ENCODE measurements around the gene DCPS.
"Not testable (repeated sequence)": the region's sequence is repeated elsewhere in the genome, so short reads cannot be mapped to it uniquely, and the experiment has no call there.

Gene DCPS

DNA sequence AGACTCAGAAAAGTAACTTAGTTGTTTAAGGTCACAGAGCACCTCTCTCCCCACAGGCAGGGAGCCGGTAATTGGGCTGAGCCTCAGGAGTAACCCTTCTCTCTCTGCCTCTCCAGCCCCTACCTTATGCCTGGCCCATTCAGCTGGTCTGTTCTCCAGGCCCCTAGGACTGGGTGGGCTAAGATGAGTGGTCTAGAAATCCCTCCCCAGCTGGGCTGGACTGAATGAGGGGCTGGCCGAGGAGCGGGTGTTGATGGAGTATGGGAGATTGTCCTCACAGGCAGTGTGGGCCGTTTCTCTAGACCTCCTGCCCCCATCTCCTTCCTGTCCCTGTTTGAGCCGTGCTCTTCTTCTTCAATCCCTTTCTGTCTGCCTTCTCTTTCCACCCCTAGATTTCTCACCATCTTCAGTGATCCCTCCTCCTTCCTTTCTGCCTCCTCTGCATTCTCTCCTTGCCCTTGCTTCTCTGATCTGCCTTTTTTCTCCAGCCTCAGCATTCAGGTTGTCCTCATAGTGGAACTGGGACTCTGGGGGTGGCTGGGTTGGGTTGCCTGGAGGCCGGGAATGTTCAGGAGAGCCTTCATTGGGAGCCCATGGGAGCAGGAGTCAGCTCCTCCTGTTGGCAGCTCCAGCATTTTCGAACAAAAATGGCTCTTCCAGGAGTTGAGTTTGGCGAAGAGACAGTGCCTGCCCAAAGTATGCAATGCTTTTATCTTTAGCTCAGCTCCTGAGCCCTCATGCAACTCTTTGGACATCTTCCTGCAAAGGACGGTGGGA is 59.2 kb downstream of the DCPS start:
- no peak for DNase-seq

DNA sequence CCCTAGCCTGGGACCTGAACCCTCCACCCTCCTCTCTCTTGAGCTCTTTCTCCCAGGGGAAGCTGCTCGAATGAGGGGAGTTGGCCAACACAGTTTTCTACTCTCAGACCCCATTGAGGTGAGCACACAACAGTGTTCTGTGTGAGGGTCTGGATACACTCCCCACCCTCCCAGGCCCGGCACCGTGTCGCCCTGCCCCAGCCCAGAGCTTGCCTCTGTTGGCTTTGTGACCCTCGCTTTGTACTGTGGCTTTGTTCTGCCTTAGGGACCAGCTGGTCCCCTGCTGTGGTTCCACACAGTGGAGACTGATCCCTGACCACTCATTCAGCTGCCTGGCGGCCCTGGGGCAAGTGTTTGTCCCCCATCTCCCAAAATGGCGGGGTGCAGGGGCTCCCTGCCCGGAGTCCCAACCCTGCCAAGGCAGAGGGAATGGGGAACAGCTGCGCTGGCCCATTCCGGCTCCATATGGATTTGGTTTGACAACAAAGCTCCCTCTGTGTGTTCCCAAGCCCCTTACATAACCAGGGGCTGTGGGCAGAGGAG is 59.9 kb downstream of the DCPS start:
- no peak for DNase-seq

DNA sequence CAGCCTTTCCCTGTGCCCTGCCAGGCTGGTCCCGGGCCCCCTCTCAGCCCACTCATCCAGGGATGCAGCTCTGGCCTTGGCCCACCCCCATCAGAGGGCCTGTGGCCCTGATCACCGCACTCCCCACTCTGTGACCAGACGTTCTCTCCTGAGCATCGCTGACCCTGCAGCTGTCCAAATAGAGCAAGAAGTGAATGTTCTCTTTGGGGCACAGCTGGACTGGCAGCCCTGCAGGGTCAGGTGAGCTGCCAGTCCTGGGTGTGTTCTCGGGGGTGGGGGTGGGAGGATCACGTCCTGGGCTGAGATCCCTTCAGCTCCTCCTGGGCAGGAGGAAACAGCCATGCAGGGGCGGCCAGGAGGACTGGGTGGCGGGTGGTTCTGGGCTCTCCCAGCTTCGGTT is 60.9 kb downstream of the DCPS start:
- not testable (repeated sequence) for DNase-seq

DNA sequence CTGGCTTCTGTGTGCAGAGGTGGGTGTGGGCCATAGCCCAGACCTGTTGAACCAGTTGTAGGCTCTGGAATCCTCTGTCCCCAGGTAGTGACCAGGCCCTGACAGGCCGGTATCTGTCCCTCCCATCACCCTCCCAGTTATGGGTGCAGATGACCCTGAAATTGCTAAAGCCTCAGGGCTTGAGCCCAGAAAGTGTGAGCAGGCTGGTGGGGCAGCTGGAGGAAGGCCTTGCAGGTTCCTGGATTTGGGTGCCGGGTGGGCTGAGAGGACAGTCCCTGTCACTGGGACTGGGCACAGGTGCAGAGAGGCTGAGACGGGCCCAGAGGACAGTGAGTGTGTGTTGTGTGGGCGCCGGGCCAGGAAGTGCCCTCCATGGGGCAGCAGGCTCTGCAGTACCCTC is 61.6 kb downstream of the DCPS start:
- DNase-seq: not testable (repeated sequence)

DNA sequence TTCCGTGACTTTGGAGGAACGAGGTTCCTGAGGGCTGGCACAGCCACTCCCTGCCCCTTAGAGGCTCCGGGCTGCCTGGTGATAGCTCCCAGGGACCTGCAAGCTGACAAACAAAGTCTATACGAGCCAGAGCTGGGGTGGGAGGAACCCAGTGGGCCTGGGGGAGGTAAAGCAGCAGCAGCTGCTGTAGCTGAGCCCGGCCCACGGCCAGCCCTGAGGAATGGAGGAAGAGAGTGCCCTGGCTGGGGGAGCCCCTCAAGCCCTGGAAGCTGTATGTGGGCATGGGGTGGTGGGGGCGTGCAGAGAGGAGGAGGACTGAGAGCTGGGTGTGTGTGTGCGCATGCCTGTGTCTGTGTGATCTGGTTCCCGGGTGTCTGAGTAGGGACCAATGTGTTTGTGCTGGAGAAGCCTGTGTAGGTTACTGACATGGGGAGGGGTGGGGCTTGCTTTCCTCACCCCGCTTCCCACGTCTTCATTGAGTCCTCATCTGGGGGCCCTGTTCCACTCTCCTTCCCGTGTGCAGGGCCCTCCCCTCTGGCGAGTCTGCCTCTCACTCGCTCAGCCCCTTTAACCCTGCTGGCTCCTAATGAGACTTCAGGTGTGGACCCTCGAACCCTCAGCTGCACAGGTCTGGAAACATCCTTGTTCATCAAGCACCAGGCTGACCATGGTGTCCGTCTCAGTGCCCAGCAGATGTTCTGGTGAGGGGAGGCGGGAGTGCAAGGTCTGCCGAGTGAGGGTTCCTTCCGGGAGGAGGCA is 62.4 kb downstream of the DCPS start:
- DNase-seq: no peak

DNA sequence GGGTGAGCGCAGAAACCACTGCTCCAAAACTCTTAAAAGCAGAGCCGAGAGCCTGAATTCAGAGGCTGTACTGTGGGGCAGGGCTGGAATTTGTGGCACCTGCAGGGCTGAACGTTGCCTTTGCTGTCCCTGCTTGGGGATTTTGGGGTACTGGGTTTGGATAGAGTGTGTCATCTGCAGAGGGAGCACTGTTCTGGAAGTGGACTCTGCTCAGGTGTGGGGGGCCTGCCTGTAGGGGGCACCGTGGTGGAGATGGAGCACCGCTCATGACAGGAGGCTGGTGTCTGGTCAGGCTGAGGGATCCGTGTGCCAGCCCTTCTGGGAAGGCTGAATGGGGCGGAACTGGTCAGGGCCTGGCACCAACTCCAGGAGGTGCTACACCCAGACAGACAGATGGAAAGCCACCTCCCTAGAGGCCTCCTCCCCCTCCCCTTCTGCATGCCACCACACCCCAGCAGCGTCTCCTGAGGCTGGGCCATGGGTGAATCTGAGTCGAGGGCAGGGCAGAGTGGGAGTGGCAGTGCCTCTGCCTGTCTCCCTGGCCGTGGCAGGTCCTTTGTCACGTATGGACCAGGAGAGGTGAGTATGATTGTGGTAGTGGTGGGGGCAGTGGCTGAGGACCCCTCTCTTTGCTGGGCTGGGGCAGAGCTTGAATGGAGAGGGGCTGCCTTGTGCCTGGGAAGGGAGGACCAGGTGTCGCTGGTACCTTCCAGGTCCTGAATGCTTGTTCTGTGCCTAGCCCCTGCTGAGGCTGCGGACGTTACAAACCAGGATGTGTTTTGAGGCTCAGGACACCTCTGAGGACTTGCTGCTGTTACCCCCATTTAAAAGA is 63.2 kb downstream of the DCPS start:
- not testable (repeated sequence) for DNase-seq

DNA sequence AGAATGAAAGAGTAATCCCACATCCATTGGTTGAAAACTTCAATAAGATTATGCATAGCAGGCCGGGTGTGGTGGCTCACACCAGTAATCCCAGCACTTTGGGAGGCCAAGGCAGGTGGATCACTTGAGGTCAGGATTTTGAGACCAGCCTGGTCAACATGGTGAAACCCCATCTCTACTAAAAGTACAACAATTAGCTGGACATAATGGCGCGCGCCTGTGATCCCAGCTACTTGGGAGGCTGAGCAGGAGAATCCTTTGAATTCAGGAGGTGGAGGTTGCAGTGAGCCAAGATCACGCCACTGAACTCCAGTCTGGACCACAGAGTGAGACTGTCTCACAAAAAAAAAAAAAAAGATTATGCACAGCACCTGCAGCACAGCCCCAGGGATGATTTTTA is 63.9 kb downstream of the DCPS start:
- not testable (repeated sequence) for DNase-seq

DNA sequence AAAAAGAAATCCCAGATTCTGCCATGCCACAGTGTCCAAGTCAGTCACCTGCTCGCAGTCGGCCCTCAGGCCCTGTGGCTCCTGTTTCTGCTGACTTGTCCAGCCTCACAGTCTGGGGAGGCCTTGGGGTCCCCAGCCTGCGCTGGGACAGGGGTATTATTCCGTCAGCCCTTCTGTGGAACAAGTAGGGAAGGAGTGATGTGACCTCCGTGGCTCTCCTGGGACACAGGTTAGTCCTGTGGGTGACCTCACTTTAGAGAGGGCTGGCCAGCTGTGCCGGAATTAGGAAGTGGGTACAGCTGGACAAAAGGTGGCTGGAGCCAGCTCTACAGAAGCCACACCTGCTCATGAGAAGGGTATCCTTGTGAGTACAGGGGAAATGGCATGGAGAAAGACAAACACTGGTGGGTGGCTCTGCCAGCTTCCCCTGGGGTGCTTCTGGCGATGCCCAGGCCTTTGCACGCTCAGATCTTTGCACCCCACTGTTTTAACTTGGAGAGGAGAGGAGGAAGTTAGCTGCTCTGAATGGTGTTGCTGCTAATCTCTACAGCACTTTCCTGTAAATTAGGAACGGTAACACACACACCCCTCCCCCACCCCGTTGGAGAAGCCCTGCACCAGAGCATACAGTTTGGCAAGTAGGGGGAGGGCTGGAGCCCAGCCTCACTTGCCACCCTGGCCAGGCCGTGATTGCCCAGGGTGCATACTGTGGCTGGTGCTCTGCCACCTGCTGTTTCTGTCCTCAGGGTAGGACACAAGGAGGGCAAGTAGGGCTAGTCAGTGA is 64.7 kb downstream of the DCPS start:
- not testable (repeated sequence) for DNase-seq

DNA sequence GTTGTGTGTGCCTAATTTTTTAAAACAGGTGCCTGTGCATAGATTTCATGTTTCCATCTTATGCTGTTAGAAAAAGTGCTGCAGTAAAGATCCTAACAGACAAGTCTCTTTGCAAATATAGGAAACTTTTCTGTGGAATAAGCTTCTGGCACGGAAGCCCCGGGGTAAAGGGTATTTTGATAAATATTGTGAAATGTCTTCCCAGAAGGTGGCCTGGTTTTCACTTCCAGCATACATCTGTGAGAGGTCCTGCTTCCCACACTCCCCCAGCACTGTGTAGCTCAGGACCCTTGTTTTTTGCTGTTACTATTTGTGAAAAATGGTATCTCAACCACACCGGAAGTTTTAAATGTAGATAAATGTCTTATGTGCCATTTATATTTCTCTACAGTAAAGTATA is 66.2 kb downstream of the DCPS start:
- DNase-seq: no peak

DNA sequence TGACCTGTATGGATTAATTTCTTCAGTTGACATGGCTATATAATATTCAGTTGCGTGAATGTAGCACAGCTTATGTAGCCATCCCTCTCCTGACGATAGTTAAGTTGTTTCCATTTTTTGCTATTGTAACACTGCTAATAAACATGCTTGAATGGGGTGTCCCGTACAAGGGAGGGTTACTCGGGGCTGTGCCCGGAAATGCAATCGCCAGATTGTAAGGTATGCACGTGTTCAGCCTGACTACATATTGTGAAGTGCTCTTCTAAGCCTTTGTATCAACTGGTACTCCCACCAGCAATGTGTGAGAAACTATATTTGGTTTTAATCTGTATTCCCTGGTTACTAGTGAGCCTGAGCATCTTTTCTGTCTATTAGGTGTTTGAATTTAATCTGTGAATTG is 67.7 kb downstream of the DCPS start:
- DNase-seq: no peak

DNA sequence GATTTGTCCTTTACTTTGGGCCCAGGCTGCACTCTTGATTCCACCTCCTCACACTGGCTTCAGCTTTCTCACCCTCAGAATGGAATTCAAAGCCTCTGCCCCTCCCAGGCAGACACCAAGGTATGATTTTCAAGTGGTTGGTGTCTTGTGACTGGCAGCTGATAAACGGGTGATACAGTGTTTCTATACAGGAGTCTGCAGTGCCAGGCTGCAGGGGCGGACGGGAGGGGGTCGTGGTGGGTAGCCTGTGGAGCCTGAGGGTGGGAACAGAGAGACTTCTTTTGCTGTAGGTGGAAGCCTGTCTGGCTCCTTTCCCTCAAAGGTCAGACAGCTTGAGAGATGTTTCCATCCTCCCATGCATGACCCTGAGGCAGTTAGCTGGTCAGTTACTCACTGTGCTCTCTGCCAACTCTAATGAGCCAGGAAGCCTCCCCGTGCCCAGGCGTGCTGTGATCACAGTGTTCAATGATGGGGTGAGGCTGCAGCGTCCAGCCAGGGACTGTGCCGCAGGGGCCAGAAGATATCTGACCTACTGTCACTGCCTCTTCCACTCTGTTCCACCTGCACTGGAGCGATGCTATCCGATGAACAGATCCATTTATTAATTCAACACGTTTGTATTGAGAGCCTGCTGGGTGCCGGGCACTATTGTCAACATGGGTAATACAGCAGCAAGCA is 69.7 kb downstream of the DCPS start:
- not testable (repeated sequence) for DNase-seq

DNA sequence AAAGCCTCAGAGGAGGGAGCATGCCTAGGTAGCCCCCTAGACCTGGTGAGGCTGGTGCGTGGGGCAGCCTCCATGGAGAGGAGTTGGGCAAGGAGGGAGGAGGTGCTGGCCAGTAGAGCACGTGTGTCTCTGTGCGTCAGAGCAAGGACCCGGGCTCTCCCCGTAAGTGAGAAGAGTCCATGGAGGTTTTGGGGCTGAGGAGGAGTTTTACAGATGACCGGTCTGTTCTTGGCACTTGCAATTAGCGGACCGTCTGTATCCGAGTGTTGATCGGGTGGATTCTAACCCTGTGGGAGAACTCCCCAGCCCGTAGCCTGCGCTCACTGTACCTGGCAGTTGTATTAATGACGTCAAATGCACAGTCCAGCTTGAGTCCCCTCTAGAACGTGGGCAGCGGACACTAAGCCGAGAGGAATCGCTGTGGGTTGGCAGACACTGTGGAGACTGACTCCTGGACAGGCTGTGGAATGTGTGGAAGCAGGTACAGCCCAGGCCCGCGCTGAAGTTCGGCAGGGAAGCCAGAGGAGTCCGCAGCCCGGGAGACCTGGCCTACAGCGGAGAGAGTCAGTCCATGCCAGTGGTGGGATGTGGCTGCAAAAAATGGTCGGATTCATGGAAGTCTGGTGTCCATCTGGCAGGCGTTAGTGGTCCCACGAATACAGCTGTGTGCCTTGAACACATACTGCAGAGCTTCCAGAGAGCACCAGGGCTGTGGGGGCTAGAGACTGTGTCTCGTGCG is 70.9 kb downstream of the DCPS start:
- not testable (repeated sequence) for DNase-seq

DNA sequence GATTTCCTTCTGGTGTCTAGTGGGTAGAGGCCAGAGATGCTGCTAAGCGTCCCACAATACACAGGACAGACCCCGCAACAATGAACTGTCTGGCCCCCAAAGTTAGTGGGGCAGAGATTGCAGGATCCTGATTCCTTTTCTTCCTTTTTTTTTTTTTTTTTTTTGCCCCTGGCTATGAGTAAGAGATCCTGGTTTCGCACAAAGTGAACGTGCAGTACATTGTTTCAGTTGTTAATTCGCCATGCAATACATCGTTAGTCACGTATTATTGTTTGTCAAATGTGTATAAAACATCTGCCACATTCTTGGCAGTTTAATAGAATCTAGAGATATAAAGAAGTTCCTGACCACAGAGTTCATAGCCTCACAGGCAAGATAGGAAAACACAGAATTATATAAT is 71.9 kb downstream of the DCPS start:
- no peak for DNase-seq

DNA sequence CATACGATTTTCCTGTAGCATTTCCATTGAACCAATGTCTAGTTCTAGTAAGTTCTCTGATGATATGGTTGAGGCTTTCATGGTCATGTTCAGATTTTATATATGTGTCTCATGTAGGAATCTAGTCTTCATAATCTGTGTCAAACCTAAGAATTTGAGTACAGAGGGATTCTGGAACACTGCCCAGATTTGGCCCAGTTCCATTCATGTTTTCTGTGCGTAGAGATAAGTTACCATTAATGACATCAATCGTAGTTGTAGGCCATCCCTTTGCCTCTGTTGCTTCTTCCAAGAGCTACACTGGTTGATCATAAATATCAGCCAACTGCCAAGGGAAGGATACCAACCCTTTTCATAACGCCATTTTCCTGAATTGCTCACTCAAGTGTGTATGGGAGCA is 74.9 kb downstream of the DCPS start:
- no peak for DNase-seq

DNA sequence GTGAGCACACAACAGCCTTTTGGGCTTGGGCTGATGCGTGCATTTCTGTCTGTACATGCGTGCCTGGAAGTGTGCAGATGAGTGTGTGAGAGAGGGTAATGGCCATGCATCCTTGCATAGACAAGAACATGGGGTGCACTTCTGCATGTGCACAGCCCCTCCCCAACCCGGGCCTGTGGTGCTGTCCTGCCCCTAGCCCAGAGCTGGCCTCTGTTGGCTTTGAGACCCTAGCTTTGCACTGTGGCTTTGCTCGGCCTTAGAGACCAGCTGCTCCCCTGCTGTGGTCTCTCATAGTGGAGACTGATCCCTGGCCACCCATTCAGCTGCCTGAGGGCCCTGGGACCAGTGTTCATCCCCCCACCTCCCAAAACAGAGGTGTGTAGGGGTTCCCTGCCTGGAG is 77.0 kb downstream of the DCPS start:
- no peak for DNase-seq

DNA sequence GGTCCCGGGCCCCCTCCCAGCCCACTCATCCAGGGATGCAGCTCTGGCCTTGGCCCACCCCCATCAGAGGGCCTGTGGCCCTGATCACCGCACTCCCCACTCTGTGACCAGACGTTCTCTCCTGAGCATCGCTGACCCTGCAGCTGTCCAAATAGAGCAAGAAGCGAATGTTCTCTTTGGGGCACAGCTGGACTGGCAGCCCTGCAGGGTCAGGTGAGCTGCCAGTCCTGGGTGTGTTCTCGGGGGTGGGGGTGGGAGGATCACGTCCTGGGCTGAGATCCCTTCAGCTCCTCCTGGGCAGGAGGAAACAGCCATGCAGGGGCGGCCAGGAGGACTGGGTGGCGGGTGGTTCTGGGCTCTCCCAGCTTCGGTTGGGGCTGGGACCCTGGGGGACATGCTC is 78.1 kb downstream of the DCPS start:
- not testable (repeated sequence) for DNase-seq

DNA sequence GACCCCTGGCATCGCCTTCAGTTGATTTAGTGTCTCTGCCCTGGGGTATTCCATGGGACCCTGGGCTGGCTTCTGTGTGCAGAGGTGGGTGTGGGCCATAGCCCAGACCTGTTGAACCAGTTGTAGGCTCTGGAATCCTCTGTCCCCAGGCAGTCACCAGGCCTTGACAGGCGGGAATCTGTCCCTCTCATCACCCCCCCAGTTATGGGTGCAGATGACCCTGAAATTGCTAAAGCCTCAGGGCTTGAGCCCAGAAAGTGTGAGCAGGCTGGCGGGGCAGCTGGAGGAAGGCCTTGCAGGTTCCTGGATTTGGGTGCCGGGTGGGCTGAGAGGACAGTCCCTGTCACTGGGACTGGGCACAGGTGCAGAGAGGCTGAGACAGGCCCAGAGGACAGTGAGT is 78.8 kb downstream of the DCPS start:
- DNase-seq: not testable (repeated sequence)

DNA sequence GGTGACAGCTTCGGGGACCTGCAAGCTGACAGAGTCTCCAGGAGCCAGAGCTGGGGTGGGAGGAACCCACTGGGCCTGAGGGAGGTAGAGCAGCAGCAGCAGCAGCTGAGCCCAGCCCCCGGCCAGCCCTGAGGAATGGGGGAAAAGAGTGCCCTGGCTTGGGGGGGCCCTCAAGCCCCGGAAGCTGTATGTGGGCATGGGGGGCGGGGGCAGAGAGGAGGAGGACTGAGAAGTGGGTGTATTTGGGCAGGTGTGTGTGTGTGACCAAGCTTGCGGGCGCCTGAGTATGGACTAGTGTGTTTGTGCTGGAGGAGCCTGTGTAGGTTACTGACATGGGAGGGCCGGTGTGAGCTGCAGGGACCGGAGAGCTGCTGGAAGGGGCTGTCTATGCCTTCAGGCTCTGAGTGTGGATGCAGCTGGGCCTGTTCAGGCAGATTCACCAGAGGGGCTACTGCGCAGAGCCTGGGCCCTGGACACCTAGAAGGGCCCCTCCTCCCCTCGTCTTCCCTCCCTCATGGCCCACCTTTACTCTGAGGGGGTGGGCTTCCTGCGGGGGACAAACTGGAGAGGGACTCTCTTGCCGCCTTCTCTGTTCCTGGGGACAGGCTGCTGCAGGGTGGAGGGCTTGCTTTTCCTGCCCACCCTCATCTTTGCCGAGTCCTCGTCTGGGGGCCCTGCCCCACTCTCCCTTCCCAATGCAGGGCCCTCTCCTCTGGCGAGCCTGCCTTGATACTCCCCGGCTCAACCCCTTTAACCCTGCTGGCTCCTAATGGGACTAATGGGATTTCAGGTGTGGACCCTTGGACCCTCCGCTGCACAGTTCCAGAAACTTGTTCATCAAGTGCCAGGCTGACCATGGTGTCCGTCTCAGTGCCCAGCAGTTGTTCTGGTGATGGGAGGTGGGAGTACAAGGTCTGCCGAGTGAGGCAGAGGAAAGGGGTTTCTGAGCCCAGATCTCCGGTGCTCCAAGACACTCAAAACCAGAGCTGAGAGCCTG is 79.8 kb downstream of the DCPS start:
- DNase-seq: no peak

DNA sequence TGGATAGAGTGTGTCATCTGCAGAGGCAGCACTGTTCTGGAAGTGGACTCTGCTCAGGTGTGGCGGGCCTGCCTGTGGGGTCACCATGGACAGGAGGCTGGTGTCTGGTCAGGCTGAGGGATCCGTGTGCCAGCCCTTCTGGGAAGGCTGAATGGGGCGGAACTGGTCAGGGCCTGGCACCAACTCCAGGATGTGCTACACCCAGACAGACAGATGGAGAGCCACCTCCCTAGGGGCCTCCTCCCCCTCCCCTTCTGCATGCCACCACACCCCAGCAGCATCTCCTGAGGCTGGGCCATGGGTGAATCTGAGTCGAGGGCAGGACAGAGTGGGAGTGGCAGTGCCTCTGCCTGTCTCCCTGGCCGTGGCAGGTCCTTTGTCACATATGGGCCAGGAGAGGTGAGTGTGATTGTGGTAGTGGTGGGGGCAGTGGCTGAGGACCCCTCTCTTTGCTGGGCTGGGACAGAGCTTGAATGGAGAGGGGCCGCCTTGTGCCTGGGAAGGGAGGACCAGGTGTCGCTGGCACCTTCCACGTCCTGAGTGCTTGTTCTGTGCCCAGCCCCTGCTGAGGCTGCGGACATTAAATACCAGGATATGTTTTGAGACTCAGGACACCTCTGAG is 80.7 kb downstream of the DCPS start:
- no peak for DNase-seq
